MM.1S (cell line): ENCODE measurements around the gene GRK1.

Source experiments
- EZH2 ChIP-seq: fragments of 300-600 bp; sonication (generic); optimal IDR thresholded peaks from 2 replicates; pipeline ENCODE3; 2017; ENCODE audit warnings: low read depth, mild to moderate bottlenecking, antibody characterized with exemption, low read length, mixed read lengths
- TF ChIP-seq, protein P1 (sequence below): fragments of 300-600 bp; sonication (generic); IDR thresholded peaks from 2 replicates; pipeline ENCODE4 v1.5.1; 2016; ENCODE audit warnings: antibody characterized with exemption, low read length, mixed read lengths

DNA sequence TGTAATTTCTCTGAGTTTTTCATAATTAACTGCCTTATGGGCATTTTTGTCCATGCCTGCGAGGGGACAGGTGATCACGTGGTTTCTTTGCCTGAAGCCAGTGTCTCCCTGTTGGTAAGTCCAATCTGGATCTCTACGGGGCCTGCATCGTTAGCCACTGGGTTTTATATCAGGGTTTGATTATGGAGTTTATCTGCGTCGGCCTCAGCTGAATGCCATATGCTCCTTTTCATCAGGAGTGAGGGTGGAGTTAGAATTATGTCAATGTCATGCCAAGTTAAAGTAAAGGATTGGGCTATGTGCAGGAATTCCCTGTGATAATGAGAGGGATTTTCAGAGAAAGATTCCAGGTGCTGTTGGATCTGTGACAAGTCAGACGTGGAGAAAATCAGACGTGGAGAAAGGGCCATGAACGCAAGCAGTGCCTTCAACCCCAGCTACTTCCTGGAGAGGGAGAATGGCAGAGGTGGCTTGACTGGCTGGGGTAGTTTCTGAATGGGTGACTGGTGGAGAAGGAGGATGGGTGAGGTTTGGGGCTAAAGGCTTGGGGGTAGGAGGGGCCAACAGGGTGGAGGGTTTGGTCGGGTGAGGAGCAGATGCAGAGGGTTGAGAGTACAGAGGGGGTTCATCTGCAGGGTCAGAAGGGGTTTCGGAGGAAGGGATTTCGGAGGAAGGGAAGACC lies 116.3 kb downstream of the GRK1 start:
- TF ChIP-seq, protein P1, sequence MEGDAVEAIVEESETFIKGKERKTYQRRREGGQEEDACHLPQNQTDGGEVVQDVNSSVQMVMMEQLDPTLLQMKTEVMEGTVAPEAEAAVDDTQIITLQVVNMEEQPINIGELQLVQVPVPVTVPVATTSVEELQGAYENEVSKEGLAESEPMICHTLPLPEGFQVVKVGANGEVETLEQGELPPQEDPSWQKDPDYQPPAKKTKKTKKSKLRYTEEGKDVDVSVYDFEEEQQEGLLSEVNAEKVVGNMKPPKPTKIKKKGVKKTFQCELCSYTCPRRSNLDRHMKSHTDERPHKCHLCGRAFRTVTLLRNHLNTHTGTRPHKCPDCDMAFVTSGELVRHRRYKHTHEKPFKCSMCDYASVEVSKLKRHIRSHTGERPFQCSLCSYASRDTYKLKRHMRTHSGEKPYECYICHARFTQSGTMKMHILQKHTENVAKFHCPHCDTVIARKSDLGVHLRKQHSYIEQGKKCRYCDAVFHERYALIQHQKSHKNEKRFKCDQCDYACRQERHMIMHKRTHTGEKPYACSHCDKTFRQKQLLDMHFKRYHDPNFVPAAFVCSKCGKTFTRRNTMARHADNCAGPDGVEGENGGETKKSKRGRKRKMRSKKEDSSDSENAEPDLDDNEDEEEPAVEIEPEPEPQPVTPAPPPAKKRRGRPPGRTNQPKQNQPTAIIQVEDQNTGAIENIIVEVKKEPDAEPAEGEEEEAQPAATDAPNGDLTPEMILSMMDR, result no peak
- no peak for TF ChIP-seq EZH2
